GM18519 (cell line): ENCODE data around the gene DNER.

Experiments
- ATAC-seq: cut with Tn5 transposase; IDR thresholded peaks from one replicate; pipeline ENCODE4 v1.9.1; 2021; ENCODE audit warnings: mild to moderate bottlenecking, moderate library complexity; ENCODE audit not compliant: unreplicated experiment, low FRiP score

The DNER gene

DNA sequence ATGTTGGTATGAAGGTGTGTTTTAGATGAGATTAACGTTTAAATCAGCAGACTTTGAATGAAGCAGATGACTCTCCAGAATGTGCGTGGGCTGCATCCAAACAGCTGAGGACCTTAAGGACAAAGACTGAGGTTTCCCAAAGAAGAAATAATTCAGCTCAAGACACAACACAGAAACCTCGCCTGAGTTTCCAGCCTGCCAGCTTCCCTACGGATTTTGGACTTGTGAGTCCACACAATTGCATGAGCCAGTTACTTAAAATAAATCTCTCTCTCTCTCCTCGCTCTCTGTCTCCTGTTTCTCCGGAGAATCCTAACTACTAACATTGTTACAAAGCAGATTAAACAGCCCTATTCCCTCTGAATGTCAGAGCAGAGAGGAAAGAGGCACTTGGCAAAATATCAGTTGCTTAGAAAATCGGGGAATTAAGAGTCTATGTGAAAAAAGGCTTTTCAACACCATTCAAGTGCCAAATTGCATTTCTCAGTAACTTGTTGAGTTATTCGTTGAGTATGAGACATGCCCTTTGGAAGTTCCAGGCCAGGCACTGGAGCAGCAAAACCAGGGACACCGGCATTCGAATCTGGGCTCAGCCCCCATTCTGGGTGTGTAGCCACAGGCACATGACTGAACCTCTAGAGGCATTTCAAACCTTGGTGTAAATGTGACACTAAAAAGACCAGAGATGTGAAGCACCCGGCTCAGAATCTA is 268.7 kb downstream of the DNER start:
- no peak for ATAC-seq

DNA sequence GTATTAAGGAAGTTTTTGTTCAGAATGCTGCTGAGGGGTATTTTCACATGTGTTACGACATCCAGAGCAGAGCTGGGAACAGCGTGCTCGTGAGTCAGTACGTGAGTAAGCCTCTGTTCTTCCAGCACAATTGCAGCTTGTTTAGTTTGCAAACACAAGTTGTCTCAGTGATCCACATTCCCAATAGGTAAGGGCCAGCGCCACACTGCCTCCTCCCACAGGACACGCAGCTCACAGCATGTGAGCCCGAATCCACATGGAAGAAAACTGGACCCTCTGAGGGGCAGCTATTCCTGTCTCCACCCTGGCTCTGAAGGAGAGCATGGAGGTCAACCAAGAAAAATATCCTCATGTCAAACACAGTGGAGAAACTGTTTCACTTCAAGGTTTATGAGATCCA is 269.3 kb downstream of the DNER start:
- no peak for ATAC-seq

DNA sequence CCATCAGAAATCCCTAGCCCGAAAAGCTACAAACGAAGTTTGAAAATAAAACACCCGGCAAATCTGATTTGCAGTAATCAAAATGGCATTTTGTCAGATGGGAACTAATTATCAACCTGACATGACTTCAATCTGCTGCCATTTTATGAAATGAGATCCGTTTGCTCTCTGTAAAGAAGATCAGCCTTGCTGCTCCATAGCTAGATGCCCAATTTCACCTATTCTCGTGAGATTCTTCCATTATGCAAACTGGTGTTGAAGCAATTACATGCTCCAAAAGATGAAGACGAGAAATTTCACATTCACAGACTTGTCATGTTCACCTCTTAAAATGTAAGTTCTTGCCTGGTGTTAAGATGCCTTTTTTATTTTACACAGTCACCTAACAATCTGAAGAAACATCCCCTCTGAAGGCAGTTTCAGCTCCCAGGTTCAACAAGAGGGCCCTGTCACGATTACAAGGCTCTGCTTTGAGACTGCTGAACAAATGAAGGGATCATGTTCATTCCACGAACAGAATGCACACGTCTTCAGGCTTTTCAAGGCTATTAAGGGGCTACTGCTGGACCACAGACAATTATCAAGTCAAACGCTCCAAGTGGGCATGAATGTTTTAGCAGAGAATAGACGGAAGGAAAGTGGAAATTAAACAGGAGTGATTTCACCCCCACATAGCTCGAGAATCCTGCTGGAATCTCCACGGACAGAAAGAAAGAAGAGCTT is 270.6 kb downstream of the DNER start:
- ATAC-seq = no peak

DNA sequence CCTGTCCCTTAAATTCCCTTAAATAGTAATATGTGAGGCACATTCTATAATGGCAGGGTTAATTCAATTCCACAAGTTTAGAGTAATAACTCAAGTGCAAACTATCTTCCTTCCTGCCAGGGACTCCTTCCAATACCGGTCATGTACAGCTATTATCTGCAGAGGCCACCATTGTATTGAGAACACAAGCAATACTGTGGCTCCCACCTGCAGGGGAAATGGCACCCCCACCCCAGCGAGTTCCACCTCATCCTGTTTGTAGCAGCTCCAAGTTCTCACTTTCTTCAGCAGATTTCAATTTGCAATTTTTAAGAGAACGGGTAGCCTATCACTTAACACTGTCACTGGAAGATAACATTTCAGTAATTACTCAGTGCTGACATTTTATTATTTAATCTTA is 271.2 kb downstream of the DNER start:
- no peak for ATAC-seq

DNA sequence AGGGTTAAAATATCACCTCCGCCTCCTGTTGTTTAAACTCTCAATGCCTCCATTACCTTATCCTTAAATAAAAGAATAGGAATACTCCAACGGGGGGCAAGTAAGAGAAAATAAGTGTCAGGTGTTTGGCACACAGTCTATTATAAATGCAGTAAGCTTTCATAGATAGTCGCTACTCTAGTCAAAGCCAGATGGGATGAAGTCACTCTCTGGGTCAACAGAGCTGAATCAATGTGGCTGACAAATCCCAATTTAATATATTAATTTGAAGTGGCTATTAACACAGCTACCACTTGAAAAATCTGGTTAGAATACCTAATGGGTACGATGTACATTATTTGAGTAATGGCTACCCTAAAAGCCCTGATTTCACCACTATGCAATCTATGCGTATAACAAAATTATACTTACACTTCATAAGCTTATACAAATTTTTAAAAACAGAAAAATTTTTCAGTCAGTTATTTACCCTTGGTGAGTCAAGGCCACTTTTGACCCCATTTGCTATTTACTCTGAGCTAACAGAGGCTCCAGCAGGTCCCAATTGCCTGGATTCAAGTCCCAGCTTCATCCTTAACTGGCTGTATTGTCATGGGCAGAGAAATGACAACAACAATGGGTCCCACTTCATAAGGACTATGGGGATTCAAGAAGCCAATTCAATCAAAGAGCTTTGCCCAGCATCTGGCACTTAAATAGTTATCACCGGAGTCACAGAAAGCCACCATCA is 275.8 kb downstream of the DNER start:
- ATAC-seq = no peak

DNA sequence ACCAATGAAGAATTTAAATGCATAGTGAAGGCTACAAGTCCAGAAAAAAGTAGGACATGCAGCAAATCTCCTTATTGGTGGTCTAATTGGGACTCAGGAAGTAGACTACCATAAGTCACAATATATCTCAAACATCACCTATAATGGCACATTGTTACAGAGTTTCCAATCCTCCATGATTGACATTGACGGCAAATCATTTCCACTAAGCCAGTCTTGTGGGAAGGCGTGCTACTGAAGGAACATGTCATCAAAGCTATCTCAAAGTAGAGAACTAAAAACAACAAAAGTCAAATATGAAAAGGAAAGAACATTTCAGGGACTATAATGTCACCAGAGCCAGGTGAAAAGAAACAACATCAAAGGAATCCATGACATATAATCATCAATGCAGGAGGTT is 276.9 kb downstream of the DNER start:
- no peak for ATAC-seq

DNA sequence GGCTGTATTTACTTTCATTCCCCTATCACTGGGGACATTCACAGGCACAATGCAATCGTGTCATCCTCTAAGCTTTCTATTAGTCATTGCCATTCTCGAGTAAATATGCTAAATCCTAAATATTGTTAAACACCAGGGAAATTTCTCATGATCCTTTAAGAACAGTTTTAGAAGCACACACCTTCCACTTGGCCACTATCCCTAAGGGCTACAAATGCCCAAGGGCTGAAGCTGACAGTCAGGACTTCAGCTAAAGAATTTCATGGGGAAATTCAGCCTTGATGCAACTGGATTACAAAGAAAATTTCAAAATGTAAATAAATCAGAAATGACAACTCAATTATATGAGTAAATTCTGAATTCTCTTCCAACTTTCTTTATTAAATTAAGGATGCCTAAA is 280.2 kb downstream of the DNER start:
- ATAC-seq = no peak

DNA sequence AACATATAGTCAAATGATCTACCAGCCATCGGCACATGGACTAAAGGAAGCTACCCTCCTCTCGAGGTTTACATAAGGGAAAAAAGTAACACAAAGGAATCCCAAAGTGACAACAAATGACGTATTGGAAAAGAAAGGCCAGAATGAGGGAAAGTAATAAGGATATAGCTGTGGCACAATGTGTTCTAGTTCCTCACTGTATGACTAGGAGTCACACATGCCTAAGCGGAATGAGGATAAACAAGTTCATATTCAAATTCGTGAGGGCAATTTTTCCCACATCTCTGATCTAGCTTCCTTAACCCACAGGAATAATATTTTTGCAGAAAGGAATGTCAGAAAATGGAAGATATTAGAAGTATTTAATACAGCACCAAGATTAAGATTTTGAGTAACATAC is 281.0 kb downstream of the DNER start:
- ATAC-seq = no peak

DNA sequence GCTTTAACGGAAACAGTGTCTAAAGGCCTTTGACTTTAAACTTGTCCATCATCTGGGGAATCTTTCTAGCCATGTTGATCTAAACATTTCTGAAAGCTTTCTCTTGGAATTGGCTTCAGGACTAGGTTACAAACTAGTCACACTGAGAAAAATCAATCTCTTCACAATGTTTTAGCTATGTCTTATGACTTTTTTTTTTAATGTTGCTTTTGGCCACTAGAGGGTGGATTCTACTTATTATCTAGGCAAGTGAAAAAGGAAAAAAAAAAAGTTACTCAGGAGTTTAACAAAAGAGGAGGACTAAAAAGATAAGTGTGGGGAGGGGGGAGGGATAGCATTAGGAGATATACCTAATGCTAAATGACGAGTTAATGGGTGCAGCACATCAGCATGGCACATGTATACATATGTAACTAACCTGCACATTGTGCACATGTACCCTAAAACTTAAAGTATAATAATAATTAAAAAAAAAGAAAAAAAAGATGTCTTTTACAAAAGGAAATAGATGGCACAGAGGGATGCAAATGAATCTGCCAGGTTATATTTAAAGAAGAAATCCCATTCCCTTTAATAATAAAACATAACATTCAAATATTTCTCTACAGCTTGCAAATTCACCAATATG is 282.9 kb downstream of the DNER start:
- no peak for ATAC-seq

DNA sequence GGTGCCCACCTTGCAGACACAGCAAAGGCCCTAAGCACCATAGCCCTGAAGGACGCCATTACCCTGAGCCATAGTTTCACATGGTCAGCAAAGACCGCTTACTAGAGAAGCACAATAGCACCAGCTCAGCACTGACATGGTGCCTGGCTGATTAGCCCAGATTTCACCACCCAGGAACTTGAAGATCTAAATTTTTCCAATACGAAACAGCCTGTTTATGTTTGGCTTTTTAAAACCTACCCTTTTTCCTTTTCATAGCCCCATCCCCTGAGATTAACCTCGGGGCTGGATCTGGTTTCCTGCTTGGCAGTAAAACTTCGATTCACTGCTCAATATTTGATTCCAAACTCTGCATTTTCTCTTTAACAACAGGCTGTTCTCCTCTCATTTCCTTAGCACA is 284.8 kb downstream of the DNER start:
- no peak for ATAC-seq

DNA sequence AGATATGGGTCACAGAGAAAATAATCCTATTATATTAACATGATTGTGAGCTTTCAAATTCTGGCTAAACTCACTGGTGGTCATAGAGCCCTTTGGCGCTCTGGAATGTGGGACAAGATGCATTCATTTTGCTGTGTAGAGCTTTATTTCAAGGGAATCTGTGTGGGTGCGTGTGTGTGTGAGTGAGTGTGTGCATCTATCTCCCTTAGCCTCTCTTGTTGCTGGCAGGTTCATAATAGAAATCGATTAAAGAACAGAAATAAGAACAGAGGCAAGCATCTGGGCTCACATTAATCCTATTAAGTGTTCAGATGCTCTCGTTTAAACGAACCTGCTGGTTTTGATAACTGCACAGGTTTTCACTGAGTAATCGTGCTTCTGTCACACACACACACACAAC is 287.9 kb downstream of the DNER start:
- no peak for ATAC-seq

DNA sequence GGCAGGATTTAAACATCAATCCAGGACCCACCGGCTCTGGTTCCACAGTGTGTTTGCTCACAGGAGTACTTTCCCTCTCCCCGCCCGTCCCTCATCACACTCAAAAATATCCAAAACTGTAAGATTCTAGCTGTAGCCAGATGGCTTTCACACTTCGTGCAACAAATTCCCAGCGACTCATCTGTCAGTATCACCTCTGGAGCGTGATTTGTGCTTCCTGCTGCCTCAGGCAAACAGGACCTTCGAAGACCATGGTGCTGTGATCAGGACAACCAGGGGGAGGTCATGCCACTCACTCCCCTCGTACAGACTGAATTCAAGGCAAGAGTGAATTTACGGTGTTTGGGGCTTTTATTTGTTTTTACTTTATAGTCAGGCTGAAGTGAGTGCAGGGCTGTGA is 288.8 kb downstream of the DNER start:
- ATAC-seq = no peak

DNA sequence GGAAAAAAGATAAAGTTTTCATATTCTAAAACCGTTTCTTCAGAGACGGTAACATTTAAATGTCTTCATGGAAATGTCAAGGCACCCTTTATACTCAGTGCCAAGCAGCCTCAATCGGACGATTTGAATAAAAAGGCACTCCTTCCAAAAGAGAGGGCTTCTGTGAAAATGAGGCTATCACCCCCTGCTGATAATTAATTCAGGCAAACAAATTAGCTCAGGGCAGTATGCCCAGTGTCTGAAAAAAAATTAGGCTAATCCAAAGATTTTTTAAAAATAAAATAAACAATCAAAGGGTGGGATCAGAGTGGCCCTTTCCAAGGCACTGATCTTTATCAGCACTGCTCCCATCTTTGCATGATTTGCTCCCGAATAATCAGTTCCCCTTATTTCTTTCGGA is 292.3 kb downstream of the DNER start:
- ATAC-seq = no peak

DNA sequence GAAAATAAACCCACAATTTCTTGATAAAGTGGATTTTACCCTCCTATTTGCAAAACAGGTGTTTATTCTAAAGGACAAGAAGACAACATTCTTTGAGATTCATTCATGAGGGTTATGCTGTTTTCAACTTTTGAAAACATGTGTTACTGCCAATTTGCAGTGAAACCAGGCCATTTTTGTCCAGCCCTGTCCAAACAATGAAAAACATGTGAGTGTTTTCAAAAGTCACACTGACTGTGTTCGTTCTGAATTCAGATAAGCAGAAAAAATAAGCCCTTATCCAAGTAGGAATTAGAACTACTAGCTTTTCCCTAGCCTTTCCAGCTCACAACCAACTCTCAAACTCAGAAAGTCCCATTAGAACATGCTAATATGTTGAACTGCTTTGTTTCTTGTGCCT is 295.2 kb downstream of the DNER start:
- no peak for ATAC-seq

DNA sequence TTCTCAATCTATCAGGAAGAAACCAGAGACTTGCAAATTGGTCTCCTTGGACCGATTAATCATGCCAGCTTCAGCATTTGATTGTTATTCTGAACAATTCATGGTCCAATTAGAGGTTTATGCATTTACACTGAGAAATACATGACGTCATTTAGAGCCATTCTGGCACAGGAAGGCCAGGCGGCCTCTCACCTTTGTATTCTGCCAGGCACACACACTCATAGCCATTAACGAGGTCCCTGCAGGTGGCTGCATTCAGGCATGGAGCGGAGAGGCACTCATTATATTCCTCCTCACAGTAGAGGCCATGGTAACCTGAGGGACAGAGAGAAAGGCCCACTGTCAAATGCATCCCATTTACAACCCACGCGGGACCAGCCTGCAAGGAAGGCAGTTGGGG is 296.4 kb downstream of the DNER start:
- ATAC-seq = no peak

DNA sequence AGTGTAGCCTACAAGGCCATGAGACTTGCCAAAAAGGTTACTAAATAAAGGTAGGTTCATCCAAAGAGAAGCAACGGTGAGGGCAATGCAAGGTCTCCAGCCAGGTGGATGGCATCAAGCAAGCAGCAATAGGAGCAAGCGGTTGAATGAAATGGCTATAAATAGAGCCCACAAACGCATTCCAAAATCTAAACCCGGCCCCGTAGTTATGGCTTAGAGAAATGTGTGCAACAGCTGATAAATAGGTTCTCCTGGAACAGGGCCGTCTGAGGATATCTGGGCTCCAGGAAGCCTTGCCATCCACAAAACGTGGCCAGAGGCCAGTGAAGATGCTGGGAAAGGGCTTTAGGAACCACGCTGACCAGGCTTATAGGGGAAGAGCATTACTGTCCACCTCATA is 297.2 kb downstream of the DNER start:
- ATAC-seq = no peak

DNA sequence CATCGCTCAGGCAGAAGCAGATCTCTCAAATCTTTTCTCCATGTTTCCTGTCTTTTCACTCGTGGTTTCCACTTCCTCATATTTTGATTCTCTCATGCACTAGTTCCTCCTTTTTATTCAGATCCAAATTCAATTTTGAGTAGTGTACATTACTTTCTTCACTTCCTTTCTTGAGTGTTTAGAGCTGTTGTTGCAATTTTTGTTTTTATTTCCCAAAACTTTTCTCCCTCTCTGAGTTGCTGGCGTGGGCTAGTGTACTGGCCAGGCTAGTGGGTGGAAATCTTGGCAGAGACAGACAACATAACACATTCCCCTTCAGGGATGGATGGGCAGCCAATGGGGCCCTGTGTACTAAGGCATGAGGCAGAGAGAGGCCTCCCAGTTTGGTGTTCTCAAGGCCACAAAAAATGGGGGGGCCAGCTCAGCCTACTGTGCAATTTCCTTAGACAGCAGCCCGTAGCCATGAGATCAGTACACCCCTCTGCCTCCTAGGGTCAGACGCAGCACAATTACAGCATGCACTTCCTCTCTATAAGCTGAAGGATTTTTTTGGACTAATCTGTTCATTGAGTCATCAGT is 298.1 kb downstream of the DNER start:
- ATAC-seq = no peak

DNA sequence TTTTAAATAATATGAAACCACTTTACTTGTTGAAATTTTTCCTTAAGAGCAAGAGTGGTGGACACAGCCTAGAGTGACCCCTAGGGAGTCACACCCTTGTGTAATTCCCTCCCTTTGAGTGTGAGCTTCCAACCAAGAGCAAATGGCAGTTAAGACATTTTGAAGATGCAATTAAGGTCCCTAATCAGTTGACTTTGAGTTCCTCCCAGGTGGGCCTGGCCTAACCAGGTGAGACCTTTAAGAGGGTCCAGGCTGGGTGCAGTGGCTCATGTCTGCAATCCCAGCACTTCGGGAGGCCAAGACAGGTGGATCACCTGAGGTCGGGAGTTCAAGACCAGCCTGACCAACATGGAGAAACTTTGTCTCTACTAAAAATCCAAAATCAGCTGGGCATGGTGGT is 299.7 kb downstream of the DNER start:
- ATAC-seq = no peak

DNA sequence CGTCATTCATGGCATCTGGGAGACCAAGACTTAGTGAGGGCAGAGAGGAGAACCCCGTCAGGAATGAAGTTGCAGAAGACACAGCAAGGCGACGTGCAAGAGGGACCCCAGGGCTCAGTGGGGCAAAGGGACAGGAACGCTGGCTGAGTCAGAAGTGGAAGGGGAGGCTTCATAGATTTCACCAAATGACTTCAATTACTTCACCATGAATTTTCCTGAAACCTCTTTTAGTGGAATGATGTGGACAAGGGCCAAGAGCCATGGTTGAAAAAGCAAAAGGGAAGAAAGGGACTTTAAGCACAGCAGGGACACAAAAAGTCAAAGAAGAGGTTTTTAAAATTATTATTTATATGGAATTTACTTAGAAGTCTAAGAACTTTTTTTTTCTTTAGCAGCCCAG is 301.7 kb downstream of the DNER start:
- ATAC-seq = no peak

DNA sequence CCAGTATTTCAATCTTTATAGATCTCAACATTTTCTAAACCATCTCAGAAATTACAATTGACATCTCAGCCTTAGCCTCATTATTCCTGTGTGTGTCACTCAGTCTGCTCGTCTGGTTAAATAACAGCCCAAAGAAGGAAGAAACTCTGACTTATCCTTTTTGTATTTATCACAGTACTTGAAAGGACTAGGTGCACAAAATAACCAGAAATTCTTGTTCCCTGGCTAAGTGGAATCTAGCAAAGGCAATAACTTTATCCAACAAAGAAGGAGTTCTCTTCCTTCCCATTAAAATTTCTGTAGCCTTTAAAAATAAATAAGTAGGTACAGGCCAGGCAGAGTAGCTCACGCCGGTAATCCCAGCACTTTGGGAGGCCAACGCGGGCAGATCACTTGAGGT is 303.4 kb downstream of the DNER start:
- ATAC-seq = no peak

DNA sequence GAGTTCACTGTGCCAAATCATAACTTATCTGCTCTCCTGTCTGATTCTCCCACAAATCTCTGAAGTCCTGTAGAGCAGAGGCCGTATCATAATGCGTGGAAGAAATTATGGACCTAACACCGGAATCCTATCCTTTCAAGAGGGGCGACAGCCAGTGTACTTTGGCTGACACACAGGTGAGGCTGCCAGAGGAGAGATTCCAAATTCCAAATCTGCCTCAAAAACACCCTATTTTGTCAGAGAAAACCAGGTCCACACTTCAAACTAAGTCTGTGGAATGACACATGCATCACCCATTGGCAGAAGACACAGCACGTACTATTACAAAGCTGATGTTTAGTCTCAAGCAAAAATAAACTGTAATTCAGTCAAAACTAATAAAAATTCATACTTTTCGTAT is 304.1 kb downstream of the DNER start:
- ATAC-seq = no peak
